ENCODE data around the gene RAPGEF6.

RAPGEF6 gene

GRCh38 chr5:131536850-131537448 is 98.1 kb downstream of the RAPGEF6 start:
- DNase-seq = no peak

GRCh38 chr5:131536211-131536826 is 98.7 kb downstream of the RAPGEF6 start:
- no peak for DNase-seq

- no peak for DNase-seq
Measured at GRCh38 chr5:131534974-131535373, 100.1 kb downstream of the RAPGEF6 start.

- no peak for DNase-seq
Measured at GRCh38 chr5:131533836-131534235, 101.2 kb downstream of the RAPGEF6 start.

GRCh38 chr5:131532031-131532640 is 102.9 kb downstream of the RAPGEF6 start:
- no peak for DNase-seq

GRCh38 chr5:131530706-131531331 is 104.2 kb downstream of the RAPGEF6 start:
- no peak for DNase-seq

- DNase-seq = no peak
Measured at GRCh38 chr5:131528682-131529081, 106.3 kb downstream of the RAPGEF6 start.

- DNase-seq = no peak
Measured at GRCh38 chr5:131525805-131526204, 109.2 kb downstream of the RAPGEF6 start.

GRCh38 chr5:131524431-131524830 is 110.6 kb downstream of the RAPGEF6 start:
- DNase-seq = no peak

GRCh38 chr5:131523500-131524185 is 111.4 kb downstream of the RAPGEF6 start:
- no peak for DNase-seq

GRCh38 chr5:131521252-131521651 is 113.8 kb downstream of the RAPGEF6 start:
- DNase-seq = no peak

- DNase-seq = no peak
Measured at GRCh38 chr5:131515348-131515747, 119.7 kb downstream of the RAPGEF6 start.

GRCh38 chr5:131514316-131515283 is 120.4 kb downstream of the RAPGEF6 start:
- DNase-seq = no peak

- no peak for DNase-seq
Measured at GRCh38 chr5:131513780-131514179, 121.2 kb downstream of the RAPGEF6 start.

- no peak for DNase-seq
Measured at GRCh38 chr5:131511934-131512333, 123.1 kb downstream of the RAPGEF6 start.

GRCh38 chr5:131509801-131510200 is 125.2 kb downstream of the RAPGEF6 start:
- DNase-seq = no peak

- no peak for DNase-seq
Measured at GRCh38 chr5:131505237-131505908, 129.7 kb downstream of the RAPGEF6 start.

- DNase-seq = no peak
Measured at GRCh38 chr5:131496400-131496713, 138.7 kb downstream of the RAPGEF6 start.

GRCh38 chr5:131495536-131496399 is 139.3 kb downstream of the RAPGEF6 start:
- DNase-seq = no peak

- DNase-seq = no peak
Measured at GRCh38 chr5:131491749-131492148, 143.3 kb downstream of the RAPGEF6 start.

- no peak for DNase-seq
Measured at GRCh38 chr5:131488463-131488862, 146.6 kb downstream of the RAPGEF6 start.

Measured in islet precursor cell (in vitro differentiated cells).